Cortex of kidney (tissue), 1 donor: ENCODE data around the gene GAL3ST2.
"Not testable (repeated sequence)": the region's sequence is repeated elsewhere in the genome, so short reads cannot be mapped to it uniquely, and the experiment has no call there.

ENCODE experiments used
- DNase-seq: peaks from one replicate; lab custom pipeline; 2025; lab: John Stamatoyannopoulos, UW

The GAL3ST2 gene

GRCh38 chr2:241768850-241769249, 7.8 kb upstream of the GAL3ST2 start:
- no peak for DNase-seq

GRCh38 chr2:241769819-241770184, 6.8 kb upstream of the GAL3ST2 start:
- DNase-seq = no peak

- DNase-seq = no peak
Measured at GRCh38 chr2:241770185-241770935, 6.3 kb upstream of the GAL3ST2 start.

GRCh38 chr2:241770936-241771285, 5.7 kb upstream of the GAL3ST2 start:
- DNase-seq = no peak

GRCh38 chr2:241771286-241772062, 5.1 kb upstream of the GAL3ST2 start:
- no peak for DNase-seq

- no peak for DNase-seq
Measured at GRCh38 chr2:241772063-241772499, 4.5 kb upstream of the GAL3ST2 start.

GRCh38 chr2:241773511-241774418, 2.9 kb upstream of the GAL3ST2 start:
- no peak for DNase-seq

- DNase-seq = no peak
Measured at GRCh38 chr2:241774419-241775222, 2.0 kb upstream of the GAL3ST2 start.

GRCh38 chr2:241775223-241776177, 1.1 kb upstream of the GAL3ST2 start:
- DNase-seq = no peak

- no peak for DNase-seq
Measured at GRCh38 chr2:241777170-241777685, 606 bp downstream of the GAL3ST2 start.

- no peak for DNase-seq
Measured at GRCh38 chr2:241777686-241778627, 1.3 kb downstream of the GAL3ST2 start.

GRCh38 chr2:241780939-241781569, 4.4 kb downstream of the GAL3ST2 start:
- DNase-seq = no peak

GRCh38 chr2:241782053-241782452, 5.4 kb downstream of the GAL3ST2 start:
- not testable (repeated sequence) for DNase-seq

GRCh38 chr2:241788135-241788534, 11.5 kb downstream of the GAL3ST2 start:
- DNase-seq = no peak

GRCh38 chr2:241788572-241788971, 11.9 kb downstream of the GAL3ST2 start:
- DNase-seq = no peak

- not testable (repeated sequence) for DNase-seq
Measured at GRCh38 chr2:241791385-241791784, 14.8 kb downstream of the GAL3ST2 start.

- DNase-seq = no peak
Measured at GRCh38 chr2:241793385-241793784, 16.8 kb downstream of the GAL3ST2 start.

- DNase-seq = no peak
Measured at GRCh38 chr2:241794250-241794823, 17.7 kb downstream of the GAL3ST2 start.
